Lung (tissue), 12 donors: Measurements from ENCODE around the gene ATP10D. TPM values are rescaled to one million over a fixed set of nuclear protein-coding genes. Genes with fewer than 3 reads are reported as not detected.

Experiments used
- ATAC-seq: fragments of 200-7000 bp; cut with Tn5 transposase; one replicate; pipeline ENCODE4 v1.9.1; 2020; ENCODE audit warnings: moderate number of reproducible peaks; ENCODE audit not compliant: insufficient read depth, low FRiP score
- DNase-seq, 3 donors: peaks; one replicate each; pipeline ENCODE4 v3.0.0-alpha.2; 2013 to 2017
- H3K27ac ChIP-seq, 2 donors: one replicate each; pipeline ENCODE4 v1.5.1; 2013; ENCODE audit warnings: mild to moderate bottlenecking in 2 of 2, moderate library complexity in 2 of 2, control low read depth in 1 of 2, inconsistent platforms in 1 of 2, low read depth in 1 of 2, low read length in 1 of 2
- H3K27me3 ChIP-seq, 3 donors: one replicate each; pipeline ENCODE4 v1.5.1; 2013; ENCODE audit warnings: low read length in 2 of 3; ENCODE audit not compliant: control insufficient read depth in 3 of 3, insufficient read depth in 3 of 3
- H3K36me3 ChIP-seq, 4 donors: one replicate each; pipeline ENCODE4 v1.5.1; 2013; ENCODE audit warnings: low read length in 4 of 4, mild to moderate bottlenecking in 1 of 4, moderate library complexity in 1 of 4; ENCODE audit not compliant: control insufficient read depth in 4 of 4, insufficient read depth in 4 of 4
- H3K4me1 ChIP-seq, 5 donors: one replicate each; pipeline ENCODE4 v1.5.1; 2013; ENCODE audit warnings: low read length in 5 of 5, mild to moderate bottlenecking in 2 of 5, moderate library complexity in 1 of 5; ENCODE audit not compliant: control insufficient read depth in 5 of 5, insufficient read depth in 5 of 5
- H3K4me3 ChIP-seq: one replicate; pipeline ENCODE4 v1.5.1; 2013; ENCODE audit warnings: mild to moderate bottlenecking, control low read depth, moderate library complexity
- H3K9ac ChIP-seq, 2 donors: one replicate each; pipeline ENCODE4 v1.5.1; 2013; ENCODE audit warnings: low read length in 2 of 2, control low read depth in 1 of 2; ENCODE audit not compliant: insufficient read depth in 1 of 2
- H3K9me3 ChIP-seq, 4 donors: one replicate each; pipeline ENCODE4 v1.5.1; 2013; ENCODE audit warnings: low read length in 3 of 4, mild to moderate bottlenecking in 1 of 4, moderate library complexity in 1 of 4; ENCODE audit not compliant: control insufficient read depth in 4 of 4, insufficient read depth in 3 of 4
- WGBS, 2 donors: extraction: QIAGEN DNeasy Blood & Tissue Kit; methylation state at CpG; one replicate each; pipeline ENCODE4 v1.1.7; 2013; 5-methylcytosine and 5-hydroxymethylcytosine counted together
- polyA plus RNA-seq, 2 donors: library from polyadenylated mRNA; stranded (reverse); fragments of 200-250 nt; gene quantifications; one replicate each; pipeline ENCODE4 v1.2.1, GENCODE V29; 2013
- total RNA-seq, 2 donors: library from RNA; depleted of rRNA in 1 of 2; stranded (reverse); fragments of >200 nt in 1 of 2; gene quantifications; one replicate each; pipeline ENCODE4 v1.2.1, GENCODE V29; 2014 to 2021
- TF ChIP-seq, protein P1 (sequence below): IDR thresholded peaks from 2 replicates; pipeline ENCODE4 v1.5.1; 2012; ENCODE audit warnings: mild to moderate bottlenecking; ENCODE audit errors: control extremely low read depth, extremely low read depth
- donor health status: control.
- donor health status: control.
- donor health status: Bipolar disorder and iron deficiency.
- donor health status: healthy.
- donor health status: DM: yes; HTN: yes; CAD: no.

The ATP10D gene
- total and polyA plus RNA-seq, 4 donors: 3.1 to 34.9 (median 14.9) TPM

DNA sequence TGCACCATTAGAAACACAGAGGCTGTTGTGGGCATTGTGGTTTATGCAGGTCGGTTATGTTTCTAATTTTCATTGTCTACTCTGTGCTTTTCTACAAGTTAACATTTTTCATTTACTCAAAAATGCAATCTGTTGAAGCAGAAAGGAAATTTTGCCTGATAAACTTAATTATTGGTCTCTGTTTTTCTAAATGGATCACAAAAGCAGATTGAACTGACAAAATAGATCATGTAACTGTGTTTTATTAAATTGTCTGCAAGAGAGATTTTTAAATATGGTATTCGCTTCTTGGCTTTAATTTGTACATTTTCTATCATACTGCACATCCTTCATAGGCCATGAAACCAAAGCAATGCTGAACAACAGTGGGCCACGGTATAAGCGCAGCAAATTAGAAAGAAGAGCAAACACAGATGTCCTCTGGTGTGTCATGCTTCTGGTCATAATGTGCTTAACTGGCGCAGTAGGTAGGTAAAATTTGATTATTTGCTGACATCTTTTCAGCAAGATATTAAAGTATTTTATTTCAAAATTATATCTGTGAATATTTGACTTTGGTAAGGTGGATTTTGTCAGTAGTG is 50.6 kb downstream of the ATP10D start:
- TF ChIP-seq, protein P1, sequence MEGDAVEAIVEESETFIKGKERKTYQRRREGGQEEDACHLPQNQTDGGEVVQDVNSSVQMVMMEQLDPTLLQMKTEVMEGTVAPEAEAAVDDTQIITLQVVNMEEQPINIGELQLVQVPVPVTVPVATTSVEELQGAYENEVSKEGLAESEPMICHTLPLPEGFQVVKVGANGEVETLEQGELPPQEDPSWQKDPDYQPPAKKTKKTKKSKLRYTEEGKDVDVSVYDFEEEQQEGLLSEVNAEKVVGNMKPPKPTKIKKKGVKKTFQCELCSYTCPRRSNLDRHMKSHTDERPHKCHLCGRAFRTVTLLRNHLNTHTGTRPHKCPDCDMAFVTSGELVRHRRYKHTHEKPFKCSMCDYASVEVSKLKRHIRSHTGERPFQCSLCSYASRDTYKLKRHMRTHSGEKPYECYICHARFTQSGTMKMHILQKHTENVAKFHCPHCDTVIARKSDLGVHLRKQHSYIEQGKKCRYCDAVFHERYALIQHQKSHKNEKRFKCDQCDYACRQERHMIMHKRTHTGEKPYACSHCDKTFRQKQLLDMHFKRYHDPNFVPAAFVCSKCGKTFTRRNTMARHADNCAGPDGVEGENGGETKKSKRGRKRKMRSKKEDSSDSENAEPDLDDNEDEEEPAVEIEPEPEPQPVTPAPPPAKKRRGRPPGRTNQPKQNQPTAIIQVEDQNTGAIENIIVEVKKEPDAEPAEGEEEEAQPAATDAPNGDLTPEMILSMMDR: no peak
- ATAC-seq (no peak), DNase-seq (no peak)
- Histone ChIP-seq H3K4me3 (no peak overlapping the region), H3K4me1 (peaks cover 0 to 11% (median 0%) of the 10 kb centered on the region in 5 donors), H3K9me3 (peaks cover 0 to 4% (median 1%) of the 10 kb centered on the region in 4 donors), H3K36me3 (peaks cover 3 to 24% (median 12%) of the 10 kb centered on the region in 4 donors), H3K27ac (no peak overlapping the region), H3K27me3 (no peaks in the 10 kb centered on the region), H3K9ac (no peak overlapping the region)
- WGBS, 2 donors: 96 to 98% methylated on average over 5 of the region's 5 CpGs

DNA sequence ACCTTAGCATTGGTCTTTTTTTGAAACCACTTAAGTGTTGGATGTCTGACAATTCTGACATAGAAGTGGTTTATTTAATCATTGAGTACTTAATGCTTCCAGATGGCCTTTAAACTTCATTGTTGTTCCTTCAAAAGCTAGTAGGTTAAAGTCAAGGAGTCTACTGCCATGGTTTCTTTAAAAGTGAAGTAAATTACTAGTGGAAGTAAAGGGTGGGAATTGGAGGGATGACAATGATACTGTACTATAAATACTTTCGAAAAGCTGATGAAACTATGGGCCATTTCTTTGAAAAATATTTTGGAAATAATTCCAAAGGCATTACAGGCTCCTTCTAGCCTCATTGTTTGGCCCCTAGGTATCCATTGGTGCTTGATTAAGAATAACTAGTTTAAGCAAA is 51.9 kb downstream of the ATP10D start:
- H3K9me3 ChIP-seq: peaks cover 0 to 4% (median 1%) of the 10 kb centered on the region in 4 donors
- no peak overlapping the region for H3K4me3 ChIP-seq
- TF ChIP-seq, protein P1: no peak
- no peak for DNase-seq
- ATAC-seq: no peak
- no peak overlapping the region for H3K27ac ChIP-seq
- peaks cover 3 to 24% (median 12%) of the 10 kb centered on the region in 4 donors for H3K36me3 ChIP-seq
- WGBS, 2 donors: 0% methylated on average over 1 of the region's 1 CpG
- no peaks in the 10 kb centered on the region for H3K27me3 ChIP-seq
- peaks cover 0 to 3% (median 0%) of the 10 kb centered on the region in 5 donors for H3K4me1 ChIP-seq
- H3K9ac ChIP-seq: no peak overlapping the region

DNA sequence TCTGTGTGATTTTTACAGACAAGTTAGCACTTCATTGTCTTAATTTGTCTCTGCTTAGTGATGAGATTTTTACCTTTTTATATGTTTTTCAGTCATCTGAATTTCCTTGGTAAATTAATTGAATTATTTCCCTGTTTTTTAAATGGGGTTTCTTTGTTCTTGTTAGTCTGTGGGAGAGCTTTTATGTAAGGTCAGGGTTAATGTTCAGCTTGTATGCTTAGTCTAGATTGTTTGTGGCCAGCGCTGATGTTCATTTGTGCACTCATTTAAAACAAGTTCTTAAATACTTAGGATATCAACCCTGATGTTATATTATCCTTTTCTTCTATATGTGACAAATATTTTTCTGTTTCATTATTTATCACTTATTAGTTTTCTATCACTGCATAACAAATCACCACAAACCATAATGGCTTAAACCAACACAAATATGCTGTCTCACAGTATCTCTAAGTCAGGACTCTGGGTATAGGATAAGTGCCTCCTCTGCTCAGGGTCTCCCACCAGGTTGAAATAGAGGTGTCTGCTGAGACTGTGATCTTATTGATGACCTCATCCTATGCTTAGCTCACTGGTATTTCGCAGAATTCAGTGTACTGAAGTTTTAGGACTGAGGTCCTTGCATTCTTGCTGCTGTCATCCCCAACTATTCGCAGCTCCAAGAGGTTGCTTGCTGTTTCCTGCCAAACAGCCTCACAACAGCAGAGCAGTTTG is 53.2 kb downstream of the ATP10D start:
- TF ChIP-seq, protein P1: no peak
- Histone ChIP-seq H3K9ac (no peak overlapping the region), H3K9me3 (peaks cover 0 to 4% (median 1%) of the 10 kb centered on the region in 4 donors), H3K27ac (no peak overlapping the region), H3K27me3 (no peaks in the 10 kb centered on the region), H3K36me3 (peaks cover 5 to 27% (median 12%) of the 10 kb centered on the region in 4 donors), H3K4me3 (no peak overlapping the region), H3K4me1 (no peaks in the 10 kb centered on the region)
- DNase-seq (no peak), ATAC-seq (no peak)
- 91 to 93% methylated on average over 3 of the region's 3 CpGs for WGBS, 2 donors
